GM19397 (cell line): ENCODE measurements around the gene KRT25.

Experiments used
- ATAC-seq: cut with Tn5 transposase; IDR thresholded peaks from one replicate; pipeline ENCODE4 v1.9.1; 2021; ENCODE audit warnings: mild to moderate bottlenecking, moderate library complexity; ENCODE audit not compliant: unreplicated experiment

Gene KRT25

GRCh38 chr17:40755231-40755630 is at the start of gene KRT25:
Gene KRT25, minus strand, starts transcription at chr17:40755331. Its CDS starts 60 bp downstream, at chr17:40755271.
- ATAC-seq = no peak

- ATAC-seq = no peak
These were observed 48.5 kb upstream of the KRT25 start for GRCh38 chr17:40803617-40804082.

- no peak for ATAC-seq
These were observed 46.0 kb upstream of the KRT25 start for GRCh38 chr17:40801157-40801556.

GRCh38 chr17:40800381-40800780 is 45.2 kb upstream of the KRT25 start:
- ATAC-seq = no peak

- ATAC-seq = no peak
These were observed 44.7 kb upstream of the KRT25 start, which contains the start of gene KRT28 for GRCh38 chr17:40799859-40800258. Gene KRT28, minus strand, starts transcription at chr17:40799959. Its CDS starts 66 bp downstream, at chr17:40799893.

- no peak for ATAC-seq
These were observed 41.7 kb upstream of the KRT25 start for GRCh38 chr17:40796846-40797245.

- no peak for ATAC-seq
These were observed 40.0 kb upstream of the KRT25 start for GRCh38 chr17:40795019-40795667.

GRCh38 chr17:40794466-40794865 is 39.3 kb upstream of the KRT25 start:
- no peak for ATAC-seq

GRCh38 chr17:40793832-40794231 is 38.7 kb upstream of the KRT25 start:
- ATAC-seq = no peak

- no peak for ATAC-seq
These were observed 36.8 kb upstream of the KRT25 start for GRCh38 chr17:40791787-40792436.

GRCh38 chr17:40791111-40791510 is 36.0 kb upstream of the KRT25 start:
- ATAC-seq = no peak

- no peak for ATAC-seq
These were observed 27.3 kb upstream of the KRT25 start, which contains the start of gene KRT27 for GRCh38 chr17:40782450-40782849. Gene KRT27, minus strand, starts transcription at chr17:40782550. Its CDS starts 57 bp downstream, at chr17:40782493.

GRCh38 chr17:40779181-40779909 is 24.2 kb upstream of the KRT25 start:
- ATAC-seq = no peak

- no peak for ATAC-seq
These were observed 23.3 kb upstream of the KRT25 start for GRCh38 chr17:40778461-40778860.

- ATAC-seq = no peak
These were observed 22.8 kb upstream of the KRT25 start for GRCh38 chr17:40777971-40778370.

GRCh38 chr17:40777459-40777858 is 22.3 kb upstream of the KRT25 start:
- no peak for ATAC-seq

GRCh38 chr17:40775945-40776344 is 20.8 kb upstream of the KRT25 start:
- no peak for ATAC-seq

GRCh38 chr17:40772101-40772500 is 17.0 kb upstream of the KRT25 start, which contains the start of gene KRT26:
Gene KRT26, minus strand, starts transcription at chr17:40772201. Its CDS starts 88 bp downstream, at chr17:40772113.
- no peak for ATAC-seq

GRCh38 chr17:40765657-40766056 is 10.5 kb upstream of the KRT25 start:
- ATAC-seq = no peak

GRCh38 chr17:40763752-40764151 is 8.6 kb upstream of the KRT25 start:
- no peak for ATAC-seq
